H1 (cell line): ENCODE measurements around the gene C1orf21.

ENCODE experiments used
- CTCF ChIP-seq, 3 experiments: IDR thresholded peaks; 1 replicate in 2 of 3; 2 replicates in 1 of 3; pipeline versions ENCODE4 v1.5.1 to v1.6.1; 2011; ENCODE audit warnings: low read length in 3 of 3, mild to moderate bottlenecking in 3 of 3, inconsistent platforms in 2 of 3, low read depth in 1 of 3, moderate library complexity in 1 of 3; ENCODE audit not compliant: insufficient read depth in 1 of 3; ENCODE audit errors: control extremely low read depth in 1 of 3
- POLR2AphosphoS5 ChIP-seq: IDR thresholded peaks from 2 replicates; pipeline ENCODE4 v1.6.1; 2011; ENCODE audit warnings: low read depth, low read length
- SP4 ChIP-seq: IDR thresholded peaks from 2 replicates; pipeline ENCODE4 v1.6.1; 2012; ENCODE audit warnings: low read length, inconsistent platforms
- SRF ChIP-seq: IDR thresholded peaks from 2 replicates; pipeline ENCODE4 v1.6.1; 2011; ENCODE audit warnings: mild to moderate bottlenecking, low read depth, low read length, moderate library complexity
- TF ChIP-seq, protein P1 (sequence below): IDR thresholded peaks from 2 replicates; pipeline ENCODE4 v1.6.1; 2011; ENCODE audit warnings: low read length, improper control_type of control experiment

DNA sequence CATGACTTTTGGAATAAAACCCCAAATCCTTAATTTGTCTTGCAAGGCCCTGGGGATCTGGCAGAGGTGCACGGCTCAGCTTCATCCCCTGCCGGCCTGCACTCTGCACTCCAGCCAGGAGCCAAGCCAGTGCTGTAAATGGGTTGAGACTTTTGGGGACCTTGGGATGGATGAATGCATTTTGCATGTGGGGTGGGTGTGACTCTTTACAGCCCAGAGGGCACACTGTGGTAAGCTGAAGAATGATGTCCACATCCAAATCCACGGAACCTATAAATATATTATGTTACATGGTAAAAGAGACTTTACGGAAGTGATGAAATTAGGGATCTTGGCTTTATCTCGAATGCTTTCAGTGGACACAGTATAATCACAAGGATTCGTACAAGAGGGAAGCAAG lies 190.0 kb downstream of the C1orf21 start:
- no peak for TF ChIP-seq SRF
- TF ChIP-seq SP4: no peak
- TF ChIP-seq CTCF (IDR thresholded peaks at IDR 0.05; ENCODE audit: control extremely low read depth in 1 of 3, insufficient read depth in 1 of 3, low read depth in 1 of 3, low read length in 3 of 3): no peak
- no peak for TF ChIP-seq POLR2AphosphoS5
- TF ChIP-seq, protein P1, sequence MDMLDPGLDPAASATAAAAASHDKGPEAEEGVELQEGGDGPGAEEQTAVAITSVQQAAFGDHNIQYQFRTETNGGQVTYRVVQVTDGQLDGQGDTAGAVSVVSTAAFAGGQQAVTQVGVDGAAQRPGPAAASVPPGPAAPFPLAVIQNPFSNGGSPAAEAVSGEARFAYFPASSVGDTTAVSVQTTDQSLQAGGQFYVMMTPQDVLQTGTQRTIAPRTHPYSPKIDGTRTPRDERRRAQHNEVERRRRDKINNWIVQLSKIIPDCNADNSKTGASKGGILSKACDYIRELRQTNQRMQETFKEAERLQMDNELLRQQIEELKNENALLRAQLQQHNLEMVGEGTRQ: no peak
